H9 (cell line): ENCODE measurements around the gene TTC9. TPM values are rescaled to one million over a fixed set of nuclear protein-coding genes. Genes with fewer than 3 reads are reported as not detected.

Experiments
- DNase-seq: peaks from one replicate; pipeline ENCODE4 v3.0.0-alpha.2; 2017
- H2AFZ ChIP-seq: one replicate; pipeline ENCODE4 v1.6.1; 2013; ENCODE audit warnings: mild to moderate bottlenecking, low read length, control low read depth, moderate library complexity
- H2AK5ac ChIP-seq: 2 replicates; pipeline ENCODE4 v1.6.1; 2013; ENCODE audit warnings: low read length, control low read depth, mixed read lengths; ENCODE audit not compliant: insufficient read length
- H2BK120ac ChIP-seq: one replicate; pipeline ENCODE4 v1.6.1; 2013; ENCODE audit warnings: low read depth, mild to moderate bottlenecking, low read length, control low read depth, inconsistent platforms; ENCODE audit not compliant: poor library complexity, severe bottlenecking
- H2BK12ac ChIP-seq: 2 replicates; pipeline ENCODE4 v1.6.1; 2013; ENCODE audit warnings: low read length, control low read depth, mixed read lengths, low read depth; ENCODE audit not compliant: insufficient read length
- H2BK15ac ChIP-seq: 2 replicates; pipeline ENCODE4 v1.6.1; 2013; ENCODE audit warnings: low read depth, low read length, control low read depth
- H2BK20ac ChIP-seq: one replicate; pipeline ENCODE4 v1.6.1; 2013; ENCODE audit warnings: low read depth, mild to moderate bottlenecking, low read length, control low read depth, inconsistent platforms; ENCODE audit not compliant: poor library complexity, severe bottlenecking
- H2BK5ac ChIP-seq: 2 replicates; pipeline ENCODE4 v1.6.1; 2013; ENCODE audit warnings: low read length, control low read depth, mixed read lengths; ENCODE audit not compliant: insufficient read length
- H3K14ac ChIP-seq: 2 replicates; pipeline ENCODE4 v1.6.1; 2013; ENCODE audit warnings: low read length, control low read depth; ENCODE audit not compliant: insufficient read depth
- H3K18ac ChIP-seq: 2 replicates; pipeline ENCODE4 v1.6.1; 2013; ENCODE audit warnings: low read depth, mild to moderate bottlenecking, mixed read lengths, low read length, control low read depth; ENCODE audit not compliant: insufficient read length
- H3K23ac ChIP-seq: 2 replicates; pipeline ENCODE4 v1.6.1; 2013; ENCODE audit warnings: low read length, control low read depth, mixed read lengths, low read depth; ENCODE audit not compliant: insufficient read length
- H3K23me2 ChIP-seq: 2 replicates; pipeline ENCODE4 v1.6.1; 2013; ENCODE audit warnings: low read depth, mild to moderate bottlenecking, mixed read lengths, low read length, control low read depth; ENCODE audit not compliant: insufficient read length, poor library complexity, severe bottlenecking
- H3K27ac ChIP-seq: 2 replicates; pipeline ENCODE4 v1.5.1; 2013; ENCODE audit warnings: low read length, control low read depth, mixed read lengths, low read depth; ENCODE audit not compliant: insufficient read length
- H3K27me3 ChIP-seq: 2 replicates; pipeline ENCODE4 v1.6.1; 2013; ENCODE audit warnings: low read length, control low read depth, inconsistent platforms; ENCODE audit not compliant: insufficient read depth
- H3K4ac ChIP-seq: 2 replicates; pipeline ENCODE4 v1.6.1; 2013; ENCODE audit warnings: low read depth, mild to moderate bottlenecking, control low read depth, inconsistent platforms, low read length, moderate library complexity
- H3K4me1 ChIP-seq: 2 replicates; pipeline ENCODE4 v1.6.1; 2013; ENCODE audit warnings: low read length, control low read depth, inconsistent platforms; ENCODE audit not compliant: insufficient read depth
- H3K4me2 ChIP-seq: 2 replicates; pipeline ENCODE4 v1.6.1; 2013; ENCODE audit warnings: low read length, control low read depth, mixed read lengths; ENCODE audit not compliant: insufficient read length, insufficient read depth
- H3K56ac ChIP-seq: 2 replicates; pipeline ENCODE4 v1.6.1; 2013; ENCODE audit warnings: low read depth, mild to moderate bottlenecking, mixed read lengths, low read length, control low read depth; ENCODE audit not compliant: insufficient read length
- H3K79me1 ChIP-seq: 2 replicates; pipeline ENCODE4 v1.6.1; 2013; ENCODE audit warnings: low read depth, mild to moderate bottlenecking, moderate library complexity, low read length, control low read depth, inconsistent platforms; ENCODE audit not compliant: insufficient read depth, poor library complexity, severe bottlenecking
- H3K79me2 ChIP-seq: 2 replicates; pipeline ENCODE4 v1.6.1; 2013; ENCODE audit warnings: low read length, control low read depth, inconsistent platforms; ENCODE audit not compliant: insufficient read depth
- H3K9ac ChIP-seq: 2 replicates; pipeline ENCODE4 v1.6.1; 2013; ENCODE audit warnings: low read length, control low read depth, mixed read lengths; ENCODE audit not compliant: insufficient read length; ENCODE audit errors: extremely low read depth
- H3K9me3 ChIP-seq: one replicate; pipeline ENCODE4 v1.6.1; 2013; ENCODE audit warnings: low read depth, low read length, inconsistent platforms; ENCODE audit not compliant: control insufficient read depth
- H3T11ph ChIP-seq: one replicate; pipeline ENCODE4 v1.6.1; 2013; ENCODE audit warnings: mild to moderate bottlenecking, low read length, control low read depth, inconsistent platforms
- H4K20me1 ChIP-seq: one replicate; pipeline ENCODE4 v1.6.1; 2013; ENCODE audit not compliant: control insufficient read depth, insufficient read length, insufficient read depth
- H4K5ac ChIP-seq: 2 replicates; pipeline ENCODE4 v1.6.1; 2013; ENCODE audit warnings: low read depth, mild to moderate bottlenecking, mixed read lengths, low read length, control low read depth; ENCODE audit not compliant: insufficient read length
- H4K8ac ChIP-seq: replicated peaks from 2 replicates; pipeline ENCODE4 v1.6.1; 2013; ENCODE audit warnings: low read length, control low read depth, mixed read lengths, low read depth; ENCODE audit not compliant: insufficient read length
- H4K91ac ChIP-seq: 2 replicates; pipeline ENCODE4 v1.6.1; 2013; ENCODE audit warnings: low read depth, mild to moderate bottlenecking, moderate library complexity, mixed read lengths, low read length, control low read depth; ENCODE audit not compliant: insufficient read length
- H3K27ac Mint-ChIP-seq, 3 experiments: 2 replicates in 2 of 3; 3 replicates in 1 of 3; pipeline ENCODE4 v1.8.0; 2020 to 2021; ENCODE audit warnings: mixed read lengths in 3 of 3, mild to moderate bottlenecking in 1 of 3, moderate library complexity in 1 of 3
- H3K27me3 Mint-ChIP-seq: 2 replicates; pipeline ENCODE4 v1.8.0; 2021; ENCODE audit warnings: low read depth, mild to moderate bottlenecking, moderate library complexity, mixed read lengths
- H3K36me3 Mint-ChIP-seq, 3 experiments: 2 replicates in 2 of 3; 3 replicates in 1 of 3; pipeline ENCODE4 v1.8.0; 2020 to 2021; ENCODE audit warnings: low read depth in 3 of 3, mixed read lengths in 3 of 3; ENCODE audit not compliant: insufficient read depth in 1 of 3
- H3K4me1 Mint-ChIP-seq, 2 experiments: 2 replicates each; pipeline ENCODE4 v1.8.0; 2020; ENCODE audit warnings: mixed read lengths in 2 of 2
- H3K4me3 Mint-ChIP-seq, 2 experiments: 2 replicates in 1 of 2; 3 replicates in 1 of 2; pipeline ENCODE4 v1.8.0; 2020 to 2021; ENCODE audit warnings: mild to moderate bottlenecking in 2 of 2, mixed read lengths in 2 of 2, moderate library complexity in 1 of 2
- H3K9me3 Mint-ChIP-seq, 2 experiments: 2 replicates in 1 of 2; 3 replicates in 1 of 2; pipeline ENCODE4 v1.8.0; 2020; ENCODE audit warnings: mild to moderate bottlenecking in 2 of 2, mixed read lengths in 2 of 2, moderate library complexity in 1 of 2
- CTCF ChIP-seq: fragments of 200-600 bp; sonication (generic); conservative IDR thresholded peaks from 3 replicates; pipeline ENCODE4 v1.8.0; 2021; ENCODE audit warnings: antibody characterized with exemption, mild to moderate bottlenecking
- total RNA-seq: library from RNA; stranded (reverse); gene quantifications from 2 replicates; pipeline ENCODE4 v1.2.1, GENCODE V29; 2021

Gene TTC9
- total RNA-seq, 1 experiment from 2014 or later = 17.4 TPM

DNA sequence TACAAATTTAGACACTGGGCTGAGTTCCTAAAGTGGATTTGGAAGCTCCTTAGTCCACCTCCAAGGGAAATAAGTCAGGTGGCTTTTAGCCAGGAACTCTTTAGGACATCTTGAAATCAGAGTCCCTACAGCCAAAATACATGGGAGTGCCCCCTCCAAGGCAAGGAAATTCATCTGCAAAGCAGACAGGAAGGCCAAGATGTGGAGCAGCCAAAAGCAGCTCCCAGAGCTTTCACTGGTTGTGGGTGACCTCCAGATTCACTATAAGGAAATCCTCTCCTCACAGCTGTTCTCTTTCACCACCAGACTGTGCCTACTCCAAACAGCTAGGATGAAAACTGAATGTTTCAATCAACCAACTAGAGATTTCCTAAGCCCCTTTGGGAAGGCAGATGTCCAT lies 6.6 kb downstream of the TTC9 start:
- Mint-ChIP-seq H3K4me1 (peaks cover 57 to 71% of the 10 kb centered on the region in 2 experiments), H3K36me3 (peaks cover 17 to 29% (median 24%) of the 10 kb centered on the region in 3 experiments), H3K4me3 (no peak overlapping the region), H3K27ac (no peak overlapping the region), H3K27me3 (no peaks in the 10 kb centered on the region), H3K9me3 (no peaks in the 10 kb centered on the region)
- H3K14ac ChIP-seq = no peak overlapping the region
- H4K20me1 ChIP-seq = no peaks in the 10 kb centered on the region
- no peak overlapping the region for H3K23ac ChIP-seq
- no peak overlapping the region for H2AFZ ChIP-seq
- DNase-seq = no peak
- no peak overlapping the region for H2BK120ac ChIP-seq
- peaks cover 2% of the 10 kb centered on the region for H3K23me2 ChIP-seq
- no peak overlapping the region for H4K91ac ChIP-seq
- H2BK12ac ChIP-seq = no peak overlapping the region
- peaks cover 45% of the 10 kb centered on the region; the same call in 1 of the 2 replicates for H3K79me2 ChIP-seq
- no peak overlapping the region for H3K4me2 ChIP-seq
- no peak overlapping the region for H3K56ac ChIP-seq
- no peak overlapping the region for H4K8ac ChIP-seq
- peaks cover 4% of the 10 kb centered on the region for H3K79me1 ChIP-seq
- H3K18ac ChIP-seq = no peak overlapping the region
- no peak for TF ChIP-seq CTCF
- H3K9me3 ChIP-seq = no peaks in the 10 kb centered on the region
- H3K9ac ChIP-seq = no peak overlapping the region
- no peaks in the 10 kb centered on the region; the same call in 1 of the 2 replicates for H3K27me3 ChIP-seq
- no peak overlapping the region for H2BK20ac ChIP-seq
- H3K4ac ChIP-seq = no peak overlapping the region
- no peak overlapping the region for H4K5ac ChIP-seq
- H2BK5ac ChIP-seq = no peak overlapping the region
- H3T11ph ChIP-seq = no peak overlapping the region
- H2BK15ac ChIP-seq = no peak overlapping the region
- no peak overlapping the region for H2AK5ac ChIP-seq
- peaks cover 34% of the 10 kb centered on the region for H3K4me1 ChIP-seq
- no peak overlapping the region for H3K27ac ChIP-seq
